DND-41 (cell line): ENCODE measurements around the gene ABCC9.
"Not testable (repeated sequence)": the region's sequence is repeated elsewhere in the genome, so short reads cannot be mapped to it uniquely, and the experiment has no call there.

ENCODE experiments used
- ATAC-seq: fragments of 200-7000 bp; cut with Tn5 transposase; 3 replicates; pipeline ENCODE4 v1.9.1; 2021; ENCODE audit warnings: low read depth; ENCODE audit not compliant: insufficient read depth
- DNase-seq: peaks from one replicate; pipeline ENCODE4 v3.0.0-alpha.2; 2020
- H2AFZ ChIP-seq: 2 replicates; pipeline ENCODE4 v1.6.0; 2012; ENCODE audit warnings: low read depth, low read length
- H3K27ac ChIP-seq: 2 replicates; pipeline ENCODE4 v1.5.1; 2012; ENCODE audit warnings: low read length, inconsistent platforms
- H3K27me3 ChIP-seq: fragments of 200-600 bp; sonication (generic); 2 replicates; pipeline ENCODE4 v1.6.0; 2012; ENCODE audit warnings: low read length, mild to moderate bottlenecking, inconsistent platforms; ENCODE audit not compliant: insufficient read depth, poor library complexity
- H3K36me3 ChIP-seq: 2 replicates; pipeline ENCODE4 v1.5.1; 2012; ENCODE audit warnings: low read length, inconsistent platforms; ENCODE audit not compliant: insufficient read depth
- H3K4me1 ChIP-seq: 2 replicates; pipeline ENCODE4 v1.5.1; 2012; ENCODE audit warnings: mild to moderate bottlenecking, low read length; ENCODE audit not compliant: insufficient read depth
- H3K4me2 ChIP-seq: 2 replicates; pipeline ENCODE4 v1.6.0; 2012; ENCODE audit warnings: mild to moderate bottlenecking, moderate library complexity, low read length, inconsistent platforms; ENCODE audit not compliant: insufficient read depth
- H3K4me3 ChIP-seq, 2 experiments: fragments of 200-600 bp in 1 of 2; shearing (Covaris generic) in 1 of 2; 2 replicates each; pipeline ENCODE4 v1.5.1; 2012 to 2016; ENCODE audit warnings: inconsistent platforms in 2 of 2, low read length in 2 of 2, mild to moderate bottlenecking in 2 of 2, low read depth in 1 of 2, moderate library complexity in 1 of 2
- H3K79me2 ChIP-seq: 2 replicates; pipeline ENCODE4 v1.6.0; 2012; ENCODE audit warnings: low read length, inconsistent platforms; ENCODE audit not compliant: insufficient read depth
- H3K9ac ChIP-seq: 2 replicates; pipeline ENCODE4 v1.6.0; 2012; ENCODE audit warnings: low read depth, mild to moderate bottlenecking, inconsistent platforms, low read length, moderate library complexity
- H3K9me3 ChIP-seq: 2 replicates; pipeline ENCODE4 v1.5.1; 2012; ENCODE audit warnings: low read length, moderate library complexity, mild to moderate bottlenecking, inconsistent platforms; ENCODE audit not compliant: insufficient read depth, severe bottlenecking
- H4K20me1 ChIP-seq: 2 replicates; pipeline ENCODE4 v1.6.0; 2012; ENCODE audit warnings: low read length; ENCODE audit not compliant: insufficient read depth
- CTCF ChIP-seq: IDR thresholded peaks from 2 replicates; pipeline ENCODE4 v1.5.1; 2012; ENCODE audit warnings: borderline replicate concordance, low read length, moderate library complexity, mild to moderate bottlenecking; ENCODE audit not compliant: poor library complexity, severe bottlenecking; ENCODE audit errors: extremely low read depth
- EZH2 ChIP-seq: IDR thresholded peaks from 3 replicates; pipeline ENCODE4 v1.6.1; 2012; ENCODE audit warnings: borderline replicate concordance, low read depth, mild to moderate bottlenecking, moderate library complexity, low read length, inconsistent platforms; ENCODE audit not compliant: severe bottlenecking

Gene ABCC9

DNA sequence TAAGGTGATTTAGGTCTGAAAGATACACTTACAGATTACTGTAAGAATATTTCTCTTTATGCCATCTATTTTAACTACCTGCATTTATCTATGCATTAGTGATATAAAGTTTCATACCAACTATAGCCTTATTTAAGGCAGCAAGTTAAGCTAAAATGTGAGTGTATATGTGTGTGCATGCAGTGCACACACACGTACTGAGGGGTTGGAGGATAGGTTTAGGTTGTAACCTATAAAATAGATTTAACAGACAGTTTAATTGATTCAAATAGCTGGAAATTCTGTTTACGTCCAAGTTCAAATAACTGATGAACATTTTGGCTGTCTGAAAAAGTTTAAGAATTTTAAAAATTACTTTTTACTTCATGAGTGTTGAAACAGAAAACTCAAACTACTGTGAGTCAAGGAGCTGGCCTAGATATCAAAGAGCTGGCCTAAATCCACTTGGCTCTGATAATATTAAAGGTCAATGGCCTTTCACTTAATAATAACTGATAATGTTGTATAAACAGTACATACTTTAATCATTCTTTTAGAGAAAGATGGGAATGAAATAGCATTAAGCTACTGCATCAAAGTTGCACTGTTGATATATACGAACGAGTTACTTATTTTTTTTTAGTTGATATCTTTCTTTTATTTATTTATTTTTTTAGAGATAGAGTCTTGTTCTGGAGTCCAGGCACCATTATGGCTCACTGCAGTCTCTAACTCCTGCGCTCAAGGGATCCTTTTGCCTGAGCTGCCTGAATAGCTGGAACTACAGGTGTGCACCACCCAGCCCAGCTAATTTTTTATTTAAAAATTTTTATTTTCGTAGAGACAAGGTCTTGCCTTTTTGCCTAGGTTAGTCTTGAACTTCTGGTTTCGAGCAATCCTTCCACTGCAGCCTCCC lies 152.9 kb downstream of the ABCC9 start:
- H3K36me3 ChIP-seq = no peaks in the 10 kb centered on the region
- ATAC-seq = no peak
- TF ChIP-seq EZH2 (no peak), CTCF (no peak)
- no peaks in the 10 kb centered on the region for H4K20me1 ChIP-seq
- no peaks in the 10 kb centered on the region for H3K4me1 ChIP-seq
- no peak for DNase-seq
- H3K9me3 ChIP-seq = no peaks in the 10 kb centered on the region
- no peaks in the 10 kb centered on the region for H3K79me2 ChIP-seq
- no peak overlapping the region for H3K4me3 ChIP-seq
- H3K27ac ChIP-seq = no peak overlapping the region
- no peak overlapping the region for H2AFZ ChIP-seq
- H3K4me2 ChIP-seq = no peak overlapping the region
- no peak overlapping the region for H3K9ac ChIP-seq
- no peaks in the 10 kb centered on the region for H3K27me3 ChIP-seq

- H3K9me3 ChIP-seq = no peaks in the 10 kb centered on the region
- H3K4me3 ChIP-seq = no peak overlapping the region
- H3K9ac ChIP-seq = no peak overlapping the region
- TF ChIP-seq EZH2 = no peak
- no peak for TF ChIP-seq CTCF
- no peak for ATAC-seq
- DNase-seq = no peak
- no peak overlapping the region for H3K4me2 ChIP-seq
- H3K27ac ChIP-seq = no peak overlapping the region
- H3K4me1 ChIP-seq = no peaks in the 10 kb centered on the region
- H2AFZ ChIP-seq = no peak overlapping the region
- H3K36me3 ChIP-seq = no peaks in the 10 kb centered on the region
- no peaks in the 10 kb centered on the region for H4K20me1 ChIP-seq
- no peaks in the 10 kb centered on the region for H3K79me2 ChIP-seq
- no peaks in the 10 kb centered on the region for H3K27me3 ChIP-seq
These were observed 155.1 kb downstream of the ABCC9 start for GRCh38 chr12:21786041-21786531.

DNA sequence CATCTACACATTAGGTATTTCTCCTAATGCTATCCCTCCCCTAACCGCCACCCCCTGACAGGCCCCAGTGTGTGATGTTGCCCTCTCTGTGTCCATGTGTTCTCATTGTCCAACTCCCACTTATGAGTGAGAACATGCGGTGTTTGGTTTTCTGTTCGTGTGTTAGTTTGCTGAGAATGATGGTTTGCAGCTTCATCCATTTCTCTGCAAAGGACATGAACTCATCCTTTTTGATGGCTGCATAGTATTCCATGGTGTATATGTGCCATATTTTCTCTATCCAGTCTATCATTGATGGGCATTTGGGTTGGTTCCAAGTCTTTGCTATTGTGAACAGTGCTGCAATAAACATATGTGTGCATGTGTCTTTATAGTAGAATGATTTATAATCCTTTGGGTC lies 158.5 kb downstream of the ABCC9 start:
- not testable (repeated sequence) for H3K27me3 ChIP-seq, H3K27ac ChIP-seq, H3K79me2 ChIP-seq, H3K9me3 ChIP-seq, ATAC-seq, H3K9ac ChIP-seq, H2AFZ ChIP-seq, H3K36me3 ChIP-seq, DNase-seq, H3K4me2 ChIP-seq, H4K20me1 ChIP-seq, H3K4me1 ChIP-seq, H3K4me3 ChIP-seq

- Histone ChIP-seq H4K20me1 (no peaks in the 10 kb centered on the region), H3K36me3 (no peaks in the 10 kb centered on the region), H3K79me2 (no peaks in the 10 kb centered on the region), H3K4me1 (no peaks in the 10 kb centered on the region), H3K4me2 (no peak overlapping the region), H2AFZ (no peak overlapping the region), H3K9ac (no peak overlapping the region), H3K4me3 (no peak overlapping the region), H3K9me3 (no peaks in the 10 kb centered on the region), H3K27ac (no peak overlapping the region), H3K27me3 (no peaks in the 10 kb centered on the region)
- DNase-seq = no peak
- ATAC-seq = no peak
- TF ChIP-seq EZH2 (no peak), CTCF (no peak)
These were observed 160.4 kb downstream of the ABCC9 start for GRCh38 chr12:21780786-21781185.
